ENCODE measurements around the gene ATP12A. TPM values are rescaled to one million over a fixed set of nuclear protein-coding genes. Genes with fewer than 3 reads are reported as not detected.

Gene ATP12A
- not detected for total RNA-seq
- not detected for polyA plus RNA-seq
- long read RNA-seq, donor 1: 0 reads
- long read RNA-seq, donor 2: 0 reads
- long read RNA-seq, donor 3: 0 reads

DNA sequence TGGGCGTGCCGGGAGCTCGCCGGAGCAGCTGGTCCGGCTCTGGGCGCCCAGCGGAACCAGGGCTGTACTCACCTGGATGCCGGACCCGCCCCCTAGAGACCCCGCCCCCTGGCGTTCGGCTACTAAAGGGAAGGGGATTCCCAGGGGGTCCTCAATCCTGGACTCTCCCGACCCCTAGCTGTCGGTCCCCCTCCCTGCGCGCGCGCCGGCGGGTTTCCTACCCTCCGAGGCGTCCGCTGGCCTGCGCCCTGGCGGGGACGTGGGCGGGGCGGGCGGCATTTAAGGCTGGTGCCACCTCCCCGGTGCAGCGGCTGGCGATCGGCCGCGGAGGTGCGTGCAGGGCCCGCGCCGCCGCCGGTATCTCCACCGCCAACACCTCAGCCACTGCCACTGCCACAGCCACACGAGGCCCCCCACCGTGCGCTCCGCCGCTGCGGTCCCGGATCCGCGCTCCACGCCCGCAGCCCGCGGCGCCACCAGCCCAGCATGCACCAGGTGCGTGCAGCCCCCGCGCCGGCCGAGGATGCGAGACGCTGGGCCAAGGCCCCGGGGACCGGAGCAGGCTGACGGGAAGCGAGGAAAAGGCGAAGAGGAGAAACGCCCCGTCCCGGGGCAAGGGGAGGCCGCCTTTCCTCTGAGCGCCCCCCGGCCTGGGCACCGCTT, at the start of gene ATP12A:
TSS of gene ATP12A (plus strand) at position 151 of the 663 bp plus-strand sequence. CDS start at position 487, 336 bp downstream.
- 1 to 2% (median 2%) methylated on average over 12 to 75 of the region's 75 CpGs for WGBS, 4 donors
- TF ChIP-seq, protein P1, sequence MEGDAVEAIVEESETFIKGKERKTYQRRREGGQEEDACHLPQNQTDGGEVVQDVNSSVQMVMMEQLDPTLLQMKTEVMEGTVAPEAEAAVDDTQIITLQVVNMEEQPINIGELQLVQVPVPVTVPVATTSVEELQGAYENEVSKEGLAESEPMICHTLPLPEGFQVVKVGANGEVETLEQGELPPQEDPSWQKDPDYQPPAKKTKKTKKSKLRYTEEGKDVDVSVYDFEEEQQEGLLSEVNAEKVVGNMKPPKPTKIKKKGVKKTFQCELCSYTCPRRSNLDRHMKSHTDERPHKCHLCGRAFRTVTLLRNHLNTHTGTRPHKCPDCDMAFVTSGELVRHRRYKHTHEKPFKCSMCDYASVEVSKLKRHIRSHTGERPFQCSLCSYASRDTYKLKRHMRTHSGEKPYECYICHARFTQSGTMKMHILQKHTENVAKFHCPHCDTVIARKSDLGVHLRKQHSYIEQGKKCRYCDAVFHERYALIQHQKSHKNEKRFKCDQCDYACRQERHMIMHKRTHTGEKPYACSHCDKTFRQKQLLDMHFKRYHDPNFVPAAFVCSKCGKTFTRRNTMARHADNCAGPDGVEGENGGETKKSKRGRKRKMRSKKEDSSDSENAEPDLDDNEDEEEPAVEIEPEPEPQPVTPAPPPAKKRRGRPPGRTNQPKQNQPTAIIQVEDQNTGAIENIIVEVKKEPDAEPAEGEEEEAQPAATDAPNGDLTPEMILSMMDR (IDR thresholded peaks at IDR 0.05): peak in 1 of 12 donors; percentile 7
- no peak for TF ChIP-seq POLR2A (IDR thresholded peaks at IDR 0.05)
- peaks cover 12 to 59% (median 32%) of the 10 kb centered on the region in 9 donors for H3K27me3 ChIP-seq
- H3K4me3 ChIP-seq: peak within 1 kb of the TSS in 11 of 12 donors; percentile 17 to 47 (median 34)
- H3K36me3 ChIP-seq: no peaks in the 10 kb centered on the region
- no peaks in the 10 kb centered on the region for H3K9me3 ChIP-seq
- peaks cover 0 to 27% (median 15%) of the 10 kb centered on the region in 12 donors for H3K4me1 ChIP-seq
- intact Hi-C loops (cut with DNase I): loop anchor here in 2 of 10 donors (5.0 to 10.0 kb wide), 2 partner anchors 47 to 294 kb away; no protein-coding TSS in a partner anchor
- DNase-seq: no peak
- no peak within 1 kb of the TSS for H3K27ac ChIP-seq
- ATAC-seq: peak in 1 of 4 donors; percentile 14

DNA sequence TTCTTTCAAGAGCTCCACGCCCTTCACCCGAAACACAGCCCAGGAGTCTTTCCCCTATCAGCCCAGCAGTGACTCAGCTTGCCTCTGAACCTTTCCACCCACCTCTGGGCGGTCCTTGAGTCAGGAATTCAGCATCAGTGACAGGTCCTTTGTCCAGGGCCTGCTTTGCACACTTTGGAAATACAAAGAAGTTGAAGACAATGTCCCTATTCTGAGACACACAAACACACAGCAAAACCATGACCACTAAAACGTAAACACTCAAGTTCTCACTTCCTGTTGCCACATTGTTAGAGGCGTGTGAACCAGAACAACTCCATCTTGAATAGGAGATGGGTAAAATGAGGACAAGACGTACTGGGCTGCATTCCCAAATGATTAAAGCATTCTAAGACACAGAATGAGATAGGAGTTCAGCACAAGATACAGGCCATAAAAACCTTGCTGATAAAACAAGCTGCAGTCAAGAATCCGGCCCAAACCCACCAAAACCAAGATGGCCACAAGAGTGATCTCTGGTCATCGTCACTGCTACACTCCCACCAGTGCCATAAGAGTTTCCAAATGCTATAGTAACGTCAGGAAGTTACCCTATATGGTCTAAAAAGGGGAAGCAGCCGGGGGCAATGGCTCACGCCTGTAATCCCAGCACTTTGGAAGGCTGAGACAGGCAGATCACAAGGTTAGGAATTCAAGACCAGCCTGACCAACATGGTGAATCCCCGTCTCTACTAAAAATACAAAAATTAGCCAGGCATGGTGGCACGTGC, 49.2 kb upstream of the ATP12A start:
- H3K4me1 ChIP-seq: peaks cover 0 to 9% (median 0%) of the 10 kb centered on the region in 12 donors
- H3K4me3 ChIP-seq: no peak overlapping the region
- no peak overlapping the region for H3K27ac ChIP-seq
- no peaks in the 10 kb centered on the region for H3K27me3 ChIP-seq
- H3K9me3 ChIP-seq: no peaks in the 10 kb centered on the region
- 78 to 80% (median 80%) methylated on average over 13 of the region's 13 CpGs for WGBS, 4 donors
- no peak for ATAC-seq
- DNase-seq: no peak
- no peak for TF ChIP-seq POLR2A (IDR thresholded peaks at IDR 0.05)
- TF ChIP-seq, protein P1 (IDR thresholded peaks at IDR 0.05): no peak
- no peaks in the 10 kb centered on the region for H3K36me3 ChIP-seq
- intact Hi-C loops (cut with DNase I): no loop called here

DNA sequence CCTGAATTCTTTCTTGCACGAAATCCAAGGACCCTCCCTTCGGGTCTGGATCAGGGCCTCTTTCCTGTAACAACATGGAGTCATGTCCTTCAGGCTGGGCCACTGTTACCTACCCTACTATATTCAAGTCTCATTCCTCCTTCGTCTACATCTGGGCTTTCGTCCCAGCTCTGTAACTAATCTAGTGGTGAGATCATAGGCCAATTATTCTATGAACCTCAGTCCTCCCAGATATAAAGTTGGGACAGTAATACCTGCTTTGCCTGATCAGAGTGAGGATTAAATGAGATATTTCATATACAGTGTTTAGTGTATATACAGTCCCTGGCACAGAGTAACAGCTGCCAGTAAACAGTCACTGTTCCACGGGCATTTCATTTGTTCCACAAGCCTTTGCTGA, 48.3 kb upstream of the ATP12A start:
- H3K4me3 ChIP-seq: no peak overlapping the region
- H3K4me1 ChIP-seq: peaks cover 0 to under 1% (median 0%) of the 10 kb centered on the region in 12 donors
- no peaks in the 10 kb centered on the region for H3K36me3 ChIP-seq
- H3K9me3 ChIP-seq: no peaks in the 10 kb centered on the region
- intact Hi-C loops (cut with DNase I): no loop called here
- WGBS, 4 donors: 79 to 87% (median 83%) methylated on average over 5 of the region's 5 CpGs
- no peak overlapping the region for H3K27ac ChIP-seq
- DNase-seq: no peak
- no peak for TF ChIP-seq POLR2A (IDR thresholded peaks at IDR 0.05)
- TF ChIP-seq, protein P1 (IDR thresholded peaks at IDR 0.05): no peak
- no peak for ATAC-seq
- no peaks in the 10 kb centered on the region for H3K27me3 ChIP-seq

Data from heart left ventricle (tissue), 16 donors.